ENCODE data around the gene HERC4.

- TF ChIP-seq CTCF (IDR thresholded peaks at IDR 0.05 in 8 of 11, conservative IDR thresholded peaks at IDR 0.05 in 3 of 11), result no peak
- TF ChIP-seq POLR2A (IDR thresholded peaks at IDR 0.05), result no peak
- TF ChIP-seq POLR2AphosphoS5 (IDR thresholded peaks at IDR 0.05), result no peak
These were observed 85.0 kb downstream of the HERC4 start for GRCh38 chr10:67990093-67990492.

Data from spleen (tissue), 7 donors.